H9 (cell line): ENCODE data around the gene LRMDA. TPM values are rescaled to one million over a fixed set of nuclear protein-coding genes. Genes with fewer than 3 reads are reported as not detected.

Experiments used
- DNase-seq: peaks from one replicate; pipeline ENCODE4 v3.0.0-alpha.2; 2017
- H2AFZ ChIP-seq: one replicate; pipeline ENCODE4 v1.6.1; 2013; ENCODE audit warnings: mild to moderate bottlenecking, low read length, control low read depth, moderate library complexity
- H2AK5ac ChIP-seq: 2 replicates; pipeline ENCODE4 v1.6.1; 2013; ENCODE audit warnings: low read length, control low read depth, mixed read lengths; ENCODE audit not compliant: insufficient read length
- H2BK120ac ChIP-seq: one replicate; pipeline ENCODE4 v1.6.1; 2013; ENCODE audit warnings: low read depth, mild to moderate bottlenecking, low read length, control low read depth, inconsistent platforms; ENCODE audit not compliant: poor library complexity, severe bottlenecking
- H2BK12ac ChIP-seq: 2 replicates; pipeline ENCODE4 v1.6.1; 2013; ENCODE audit warnings: low read length, control low read depth, mixed read lengths, low read depth; ENCODE audit not compliant: insufficient read length
- H2BK15ac ChIP-seq: 2 replicates; pipeline ENCODE4 v1.6.1; 2013; ENCODE audit warnings: low read depth, low read length, control low read depth
- H2BK20ac ChIP-seq: one replicate; pipeline ENCODE4 v1.6.1; 2013; ENCODE audit warnings: low read depth, mild to moderate bottlenecking, low read length, control low read depth, inconsistent platforms; ENCODE audit not compliant: poor library complexity, severe bottlenecking
- H2BK5ac ChIP-seq: 2 replicates; pipeline ENCODE4 v1.6.1; 2013; ENCODE audit warnings: low read length, control low read depth, mixed read lengths; ENCODE audit not compliant: insufficient read length
- H3K14ac ChIP-seq: 2 replicates; pipeline ENCODE4 v1.6.1; 2013; ENCODE audit warnings: low read length, control low read depth; ENCODE audit not compliant: insufficient read depth
- H3K18ac ChIP-seq: 2 replicates; pipeline ENCODE4 v1.6.1; 2013; ENCODE audit warnings: low read depth, mild to moderate bottlenecking, mixed read lengths, low read length, control low read depth; ENCODE audit not compliant: insufficient read length
- H3K23ac ChIP-seq: 2 replicates; pipeline ENCODE4 v1.6.1; 2013; ENCODE audit warnings: low read length, control low read depth, mixed read lengths, low read depth; ENCODE audit not compliant: insufficient read length
- H3K23me2 ChIP-seq: 2 replicates; pipeline ENCODE4 v1.6.1; 2013; ENCODE audit warnings: low read depth, mild to moderate bottlenecking, mixed read lengths, low read length, control low read depth; ENCODE audit not compliant: insufficient read length, poor library complexity, severe bottlenecking
- H3K27ac ChIP-seq: 2 replicates; pipeline ENCODE4 v1.5.1; 2013; ENCODE audit warnings: low read length, control low read depth, mixed read lengths, low read depth; ENCODE audit not compliant: insufficient read length
- H3K27me3 ChIP-seq: 2 replicates; pipeline ENCODE4 v1.6.1; 2013; ENCODE audit warnings: low read length, control low read depth, inconsistent platforms; ENCODE audit not compliant: insufficient read depth
- H3K4ac ChIP-seq: 2 replicates; pipeline ENCODE4 v1.6.1; 2013; ENCODE audit warnings: low read depth, mild to moderate bottlenecking, control low read depth, inconsistent platforms, low read length, moderate library complexity
- H3K4me1 ChIP-seq: 2 replicates; pipeline ENCODE4 v1.6.1; 2013; ENCODE audit warnings: low read length, control low read depth, inconsistent platforms; ENCODE audit not compliant: insufficient read depth
- H3K4me2 ChIP-seq: 2 replicates; pipeline ENCODE4 v1.6.1; 2013; ENCODE audit warnings: low read length, control low read depth, mixed read lengths; ENCODE audit not compliant: insufficient read length, insufficient read depth
- H3K56ac ChIP-seq: 2 replicates; pipeline ENCODE4 v1.6.1; 2013; ENCODE audit warnings: low read depth, mild to moderate bottlenecking, mixed read lengths, low read length, control low read depth; ENCODE audit not compliant: insufficient read length
- H3K79me1 ChIP-seq: 2 replicates; pipeline ENCODE4 v1.6.1; 2013; ENCODE audit warnings: low read depth, mild to moderate bottlenecking, moderate library complexity, low read length, control low read depth, inconsistent platforms; ENCODE audit not compliant: insufficient read depth, poor library complexity, severe bottlenecking
- H3K79me2 ChIP-seq: 2 replicates; pipeline ENCODE4 v1.6.1; 2013; ENCODE audit warnings: low read length, control low read depth, inconsistent platforms; ENCODE audit not compliant: insufficient read depth
- H3K9ac ChIP-seq: 2 replicates; pipeline ENCODE4 v1.6.1; 2013; ENCODE audit warnings: low read length, control low read depth, mixed read lengths; ENCODE audit not compliant: insufficient read length; ENCODE audit errors: extremely low read depth
- H3K9me3 ChIP-seq: one replicate; pipeline ENCODE4 v1.6.1; 2013; ENCODE audit warnings: low read depth, low read length, inconsistent platforms; ENCODE audit not compliant: control insufficient read depth
- H3T11ph ChIP-seq: one replicate; pipeline ENCODE4 v1.6.1; 2013; ENCODE audit warnings: mild to moderate bottlenecking, low read length, control low read depth, inconsistent platforms
- H4K20me1 ChIP-seq: one replicate; pipeline ENCODE4 v1.6.1; 2013; ENCODE audit not compliant: control insufficient read depth, insufficient read length, insufficient read depth
- H4K5ac ChIP-seq: 2 replicates; pipeline ENCODE4 v1.6.1; 2013; ENCODE audit warnings: low read depth, mild to moderate bottlenecking, mixed read lengths, low read length, control low read depth; ENCODE audit not compliant: insufficient read length
- H4K8ac ChIP-seq: replicated peaks from 2 replicates; pipeline ENCODE4 v1.6.1; 2013; ENCODE audit warnings: low read length, control low read depth, mixed read lengths, low read depth; ENCODE audit not compliant: insufficient read length
- H4K91ac ChIP-seq: 2 replicates; pipeline ENCODE4 v1.6.1; 2013; ENCODE audit warnings: low read depth, mild to moderate bottlenecking, moderate library complexity, mixed read lengths, low read length, control low read depth; ENCODE audit not compliant: insufficient read length
- H3K27ac Mint-ChIP-seq, 3 experiments: 2 replicates in 2 of 3; 3 replicates in 1 of 3; pipeline ENCODE4 v1.8.0; 2020 to 2021; ENCODE audit warnings: mixed read lengths in 3 of 3, mild to moderate bottlenecking in 1 of 3, moderate library complexity in 1 of 3
- H3K27me3 Mint-ChIP-seq: 2 replicates; pipeline ENCODE4 v1.8.0; 2021; ENCODE audit warnings: low read depth, mild to moderate bottlenecking, moderate library complexity, mixed read lengths
- H3K36me3 Mint-ChIP-seq, 3 experiments: 2 replicates in 2 of 3; 3 replicates in 1 of 3; pipeline ENCODE4 v1.8.0; 2020 to 2021; ENCODE audit warnings: low read depth in 3 of 3, mixed read lengths in 3 of 3; ENCODE audit not compliant: insufficient read depth in 1 of 3
- H3K4me1 Mint-ChIP-seq, 2 experiments: 2 replicates each; pipeline ENCODE4 v1.8.0; 2020; ENCODE audit warnings: mixed read lengths in 2 of 2
- H3K4me3 Mint-ChIP-seq, 2 experiments: 2 replicates in 1 of 2; 3 replicates in 1 of 2; pipeline ENCODE4 v1.8.0; 2020 to 2021; ENCODE audit warnings: mild to moderate bottlenecking in 2 of 2, mixed read lengths in 2 of 2, moderate library complexity in 1 of 2
- H3K9me3 Mint-ChIP-seq, 2 experiments: 2 replicates in 1 of 2; 3 replicates in 1 of 2; pipeline ENCODE4 v1.8.0; 2020; ENCODE audit warnings: mild to moderate bottlenecking in 2 of 2, mixed read lengths in 2 of 2, moderate library complexity in 1 of 2
- WGBS: extraction: QIAGEN DNeasy Blood & Tissue Kit; methylation state at CpG from one replicate; pipeline ENCODE4 v1.1.7; 2013; ENCODE audit warnings: missing lambda C conversion rate, low lambda C conversion rate, mixed read lengths; ENCODE audit not compliant: insufficient read length; ENCODE audit errors: extremely low coverage; 5-methylcytosine and 5-hydroxymethylcytosine counted together
- total RNA-seq: library from RNA; stranded (reverse); gene quantifications from 2 replicates; pipeline ENCODE4 v1.2.1, GENCODE V29; 2021
- TF ChIP-seq, protein P1 (sequence below): fragments of 200-600 bp; sonication (generic); conservative IDR thresholded peaks from 3 replicates; pipeline ENCODE4 v1.8.0; 2021; ENCODE audit warnings: antibody characterized with exemption, mild to moderate bottlenecking

LRMDA gene
- total RNA-seq, 1 experiment from 2014 or later: 1.8 TPM

DNA sequence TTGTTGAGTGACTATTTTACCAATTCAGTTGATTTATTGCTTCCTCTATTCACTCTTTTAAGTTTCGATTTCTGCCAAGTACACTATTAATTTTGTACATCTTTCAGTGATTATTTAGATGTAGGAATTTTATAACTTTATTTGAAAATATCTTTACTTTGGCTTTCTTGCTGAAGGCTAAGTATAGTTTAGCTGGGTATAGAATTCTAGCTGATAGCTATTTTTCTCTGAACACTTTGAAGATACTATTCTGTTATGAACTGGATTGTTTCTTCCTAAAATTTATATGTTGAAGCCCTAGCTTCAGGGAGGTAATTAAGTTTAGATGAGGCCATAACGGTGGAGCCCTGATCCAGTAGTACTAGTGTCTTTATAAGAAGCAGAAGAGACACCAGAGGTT is 141.1 kb downstream of the LRMDA start:
- H3K79me1 ChIP-seq: no peaks in the 10 kb centered on the region
- no CpG with 5 or more reads among the region's 2 CpGs for whole genome bisulfite sequencing
- peaks cover 2 to 12% (median 10%) of the 10 kb centered on the region in 3 experiments; a peak in 5 of 7 replicates for H3K36me3 Mint-ChIP-seq
- H3K4ac ChIP-seq: no peak overlapping the region
- H2BK5ac ChIP-seq: no peak overlapping the region
- no peak overlapping the region for H3K4me2 ChIP-seq
- H2BK20ac ChIP-seq: no peak overlapping the region
- no peak overlapping the region for H2BK12ac ChIP-seq
- H4K5ac ChIP-seq: no peak overlapping the region
- H3K9me3 Mint-ChIP-seq: peaks cover 25 to 37% of the 10 kb centered on the region in 2 experiments; a peak in 4 of 5 replicates
- no peaks in the 10 kb centered on the region for H3K9me3 ChIP-seq
- H3K27ac Mint-ChIP-seq: no peak overlapping the region
- H4K8ac ChIP-seq: no peak overlapping the region
- H2BK15ac ChIP-seq: no peak overlapping the region
- H4K20me1 ChIP-seq: no peaks in the 10 kb centered on the region
- H3K18ac ChIP-seq: no peak overlapping the region
- H3K23me2 ChIP-seq: no peaks in the 10 kb centered on the region
- H3K9ac ChIP-seq: no peak overlapping the region
- no peak overlapping the region for H2AK5ac ChIP-seq
- no peak overlapping the region for H4K91ac ChIP-seq
- no peak overlapping the region for H3T11ph ChIP-seq
- no peak overlapping the region for H2BK120ac ChIP-seq
- no peak for DNase-seq
- no peaks in the 10 kb centered on the region for H3K27me3 ChIP-seq
- H3K56ac ChIP-seq: no peak overlapping the region
- H3K79me2 ChIP-seq: no peaks in the 10 kb centered on the region
- H3K14ac ChIP-seq: no peak overlapping the region
- peaks cover 3 to 6% of the 10 kb centered on the region in 2 experiments; a peak in 3 of 4 replicates for H3K4me1 Mint-ChIP-seq
- H3K27ac ChIP-seq: no peak overlapping the region
- peaks cover 2% of the 10 kb centered on the region for H3K27me3 Mint-ChIP-seq
- H3K23ac ChIP-seq: no peak overlapping the region
- no peaks in the 10 kb centered on the region; the same call in 1 of the 2 replicates for H3K4me1 ChIP-seq
- TF ChIP-seq, protein P1, sequence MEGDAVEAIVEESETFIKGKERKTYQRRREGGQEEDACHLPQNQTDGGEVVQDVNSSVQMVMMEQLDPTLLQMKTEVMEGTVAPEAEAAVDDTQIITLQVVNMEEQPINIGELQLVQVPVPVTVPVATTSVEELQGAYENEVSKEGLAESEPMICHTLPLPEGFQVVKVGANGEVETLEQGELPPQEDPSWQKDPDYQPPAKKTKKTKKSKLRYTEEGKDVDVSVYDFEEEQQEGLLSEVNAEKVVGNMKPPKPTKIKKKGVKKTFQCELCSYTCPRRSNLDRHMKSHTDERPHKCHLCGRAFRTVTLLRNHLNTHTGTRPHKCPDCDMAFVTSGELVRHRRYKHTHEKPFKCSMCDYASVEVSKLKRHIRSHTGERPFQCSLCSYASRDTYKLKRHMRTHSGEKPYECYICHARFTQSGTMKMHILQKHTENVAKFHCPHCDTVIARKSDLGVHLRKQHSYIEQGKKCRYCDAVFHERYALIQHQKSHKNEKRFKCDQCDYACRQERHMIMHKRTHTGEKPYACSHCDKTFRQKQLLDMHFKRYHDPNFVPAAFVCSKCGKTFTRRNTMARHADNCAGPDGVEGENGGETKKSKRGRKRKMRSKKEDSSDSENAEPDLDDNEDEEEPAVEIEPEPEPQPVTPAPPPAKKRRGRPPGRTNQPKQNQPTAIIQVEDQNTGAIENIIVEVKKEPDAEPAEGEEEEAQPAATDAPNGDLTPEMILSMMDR: no peak
- no peak overlapping the region for H3K4me3 Mint-ChIP-seq
- H2AFZ ChIP-seq: no peak overlapping the region
